Lower lobe of right lung (tissue), 2 donors: ENCODE measurements around the gene GZMA. TPM values are rescaled to one million over a fixed set of nuclear protein-coding genes. Genes with fewer than 3 reads are reported as not detected.
"Not testable (repeated sequence)": the region's sequence is repeated elsewhere in the genome, so short reads cannot be mapped to it uniquely, and the experiment has no call there.

Experiments
- ATAC-seq, 2 donors: fragments of 200-7000 bp; cut with Tn5 transposase; one replicate each; pipeline ENCODE4 v1.9.1; 2020 to 2022; ENCODE audit warnings: mild to moderate bottlenecking in 2 of 2, moderate library complexity in 2 of 2
- DNase-seq: peaks from one replicate; pipeline ENCODE4 v3.0.0-alpha.2; 2020
- H3K27ac ChIP-seq: fragments of 200-600 bp; one replicate; pipeline ENCODE4 v1.8.0; 2022
- H3K27me3 ChIP-seq: fragments of 200-600 bp; one replicate; pipeline ENCODE4 v1.8.0; 2022; ENCODE audit warnings: low read depth
- H3K36me3 ChIP-seq: fragments of 200-600 bp; one replicate; pipeline ENCODE4 v1.8.0; 2022; ENCODE audit warnings: mild to moderate bottlenecking
- H3K4me1 ChIP-seq: fragments of 200-600 bp; one replicate; pipeline ENCODE4 v1.8.0; 2022
- H3K4me3 ChIP-seq: fragments of 200-600 bp; one replicate; pipeline ENCODE4 v1.8.0; 2022; ENCODE audit warnings: mild to moderate bottlenecking
- H3K9me3 ChIP-seq: fragments of 200-600 bp; one replicate; pipeline ENCODE4 v1.8.0; 2022
- intact Hi-C: fragments of 100-400 bp; cut with DNase I; formaldehyde crosslinking; loops from one replicate; pipeline ENCODE4 v1.11.0; 2022
- total RNA-seq: library from RNA; stranded (reverse); fragmentation: NEBNext Ultra II Directional; extraction: Animal tissue kit (Norgen Biotek cat#: 25700); gene quantifications from one replicate; pipeline ENCODE4 v1.2.1, GENCODE V29; 2021
- TF ChIP-seq, protein P1 (sequence below): fragments of 200-600 bp; IDR thresholded peaks from one replicate; pipeline ENCODE4 v1.8.0; 2022; ENCODE audit warnings: antibody characterized with exemption, mild to moderate bottlenecking
- donor health status: DM: no; HTN: yes; CAD: no; lungs with severe emphysema.

The GZMA gene
- total RNA-seq, 1 donor from 2014 or later, result 9.6 TPM

DNA sequence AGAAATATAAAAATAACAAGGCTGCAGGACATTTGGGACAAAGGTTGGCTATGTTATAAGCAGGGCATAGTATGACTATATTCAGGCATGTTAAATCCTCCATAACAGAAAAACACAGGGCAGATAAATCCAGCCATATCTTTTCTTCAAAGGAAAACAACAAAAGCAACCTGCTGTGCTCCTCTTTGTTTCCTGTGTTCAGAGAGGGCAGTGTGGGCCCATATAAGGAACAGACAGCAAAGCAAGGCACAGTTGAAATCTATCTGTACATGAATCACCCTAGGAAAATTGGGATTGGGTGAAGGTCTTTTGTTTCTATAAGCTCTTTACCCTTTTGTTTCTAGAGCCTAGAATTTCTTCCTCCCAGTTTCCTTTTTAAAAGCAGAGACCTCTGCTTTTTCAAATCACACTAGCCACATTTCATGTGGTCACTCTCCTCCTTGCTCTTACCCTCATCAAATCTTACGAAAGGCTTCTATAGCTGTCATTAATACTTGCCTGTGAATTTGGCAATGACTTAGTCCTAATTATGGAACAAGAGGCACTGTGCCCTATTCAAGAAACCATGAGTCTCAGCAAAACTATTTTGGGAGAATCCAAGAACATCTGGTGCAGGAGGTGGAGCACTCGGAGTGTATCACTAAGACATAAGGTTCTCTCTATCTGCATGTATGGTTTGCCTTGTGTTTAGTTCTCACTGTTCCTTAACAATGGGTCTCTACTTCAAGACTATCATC lies 1.8 kb downstream of the GZMA start:
- ATAC-seq (no peak), DNase-seq (no peak)
- H3K4me3 ChIP-seq, result peak overlapping the region; percentile 12
- intact Hi-C loops, result no loop called here
- H3K4me1 ChIP-seq, result no peaks in the 10 kb centered on the region
- no peaks in the 10 kb centered on the region for H3K36me3 ChIP-seq
- TF ChIP-seq, protein P1, sequence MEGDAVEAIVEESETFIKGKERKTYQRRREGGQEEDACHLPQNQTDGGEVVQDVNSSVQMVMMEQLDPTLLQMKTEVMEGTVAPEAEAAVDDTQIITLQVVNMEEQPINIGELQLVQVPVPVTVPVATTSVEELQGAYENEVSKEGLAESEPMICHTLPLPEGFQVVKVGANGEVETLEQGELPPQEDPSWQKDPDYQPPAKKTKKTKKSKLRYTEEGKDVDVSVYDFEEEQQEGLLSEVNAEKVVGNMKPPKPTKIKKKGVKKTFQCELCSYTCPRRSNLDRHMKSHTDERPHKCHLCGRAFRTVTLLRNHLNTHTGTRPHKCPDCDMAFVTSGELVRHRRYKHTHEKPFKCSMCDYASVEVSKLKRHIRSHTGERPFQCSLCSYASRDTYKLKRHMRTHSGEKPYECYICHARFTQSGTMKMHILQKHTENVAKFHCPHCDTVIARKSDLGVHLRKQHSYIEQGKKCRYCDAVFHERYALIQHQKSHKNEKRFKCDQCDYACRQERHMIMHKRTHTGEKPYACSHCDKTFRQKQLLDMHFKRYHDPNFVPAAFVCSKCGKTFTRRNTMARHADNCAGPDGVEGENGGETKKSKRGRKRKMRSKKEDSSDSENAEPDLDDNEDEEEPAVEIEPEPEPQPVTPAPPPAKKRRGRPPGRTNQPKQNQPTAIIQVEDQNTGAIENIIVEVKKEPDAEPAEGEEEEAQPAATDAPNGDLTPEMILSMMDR, result no peak
- H3K9me3 ChIP-seq, result no peaks in the 10 kb centered on the region
- H3K27me3 ChIP-seq, result no peaks in the 10 kb centered on the region
- H3K27ac ChIP-seq, result no peak overlapping the region

DNA sequence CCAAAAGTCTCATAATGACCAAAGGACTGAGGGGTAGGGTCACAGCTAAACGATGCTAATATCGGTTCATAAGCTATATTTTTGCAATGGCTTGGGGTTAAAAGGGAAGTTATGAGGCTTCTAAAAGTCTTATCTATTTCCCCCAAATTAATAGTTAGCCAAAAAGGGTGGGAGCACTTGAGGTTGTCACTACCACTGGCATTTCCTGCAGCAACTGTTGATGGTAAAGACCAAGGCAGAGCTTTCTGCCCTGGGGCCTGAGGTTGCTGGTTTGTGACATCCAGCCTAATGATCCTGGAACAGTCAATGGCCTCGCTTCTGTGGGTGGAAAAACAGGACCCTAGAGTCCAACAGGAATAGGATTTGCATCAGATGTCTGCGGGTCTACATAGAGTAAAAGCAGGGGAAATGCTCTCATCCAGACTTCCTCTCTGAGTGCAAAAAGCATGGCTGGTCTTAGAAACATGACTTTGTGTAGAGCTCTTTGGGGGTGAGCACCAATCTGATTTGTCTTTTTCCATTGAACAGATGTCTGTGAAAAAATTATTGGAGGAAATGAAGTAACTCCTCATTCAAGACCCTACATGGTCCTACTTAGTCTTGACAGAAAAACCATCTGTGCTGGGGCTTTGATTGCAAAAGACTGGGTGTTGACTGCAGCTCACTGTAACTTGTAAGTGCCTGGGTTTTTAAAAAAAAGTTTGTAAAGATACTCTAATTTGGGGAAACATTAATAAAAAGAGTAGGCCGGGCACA lies 2.7 kb downstream of the GZMA start:
- ATAC-seq (no peak), DNase-seq (no peak)
- H3K36me3 ChIP-seq, result no peaks in the 10 kb centered on the region
- no peaks in the 10 kb centered on the region for H3K9me3 ChIP-seq
- H3K27me3 ChIP-seq, result no peaks in the 10 kb centered on the region
- H3K4me1 ChIP-seq, result no peaks in the 10 kb centered on the region
- H3K4me3 ChIP-seq, result no peak overlapping the region
- intact Hi-C loops, result no loop called here
- H3K27ac ChIP-seq, result no peak overlapping the region
- TF ChIP-seq, protein P1, result no peak

DNA sequence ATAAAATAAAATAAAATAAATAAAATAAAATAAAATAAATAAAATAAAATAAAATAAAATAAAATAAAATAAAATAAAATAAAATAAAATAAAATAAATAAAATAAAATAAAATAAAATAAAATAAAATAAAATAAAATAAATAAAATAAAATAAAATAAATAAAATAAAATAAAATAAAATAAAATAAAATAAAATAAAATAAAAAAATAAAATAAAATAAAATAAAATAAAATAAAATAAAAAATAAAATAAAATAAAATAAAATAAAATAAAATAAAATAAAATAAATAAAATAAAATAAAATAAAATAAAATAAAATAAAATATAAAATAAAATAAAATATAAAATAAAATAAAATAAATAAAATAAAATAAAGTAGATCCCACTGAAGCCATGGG lies 3.5 kb downstream of the GZMA start:
- H3K27ac ChIP-seq, H3K36me3 ChIP-seq, intact Hi-C loops, H3K9me3 ChIP-seq, H3K27me3 ChIP-seq, DNase-seq, H3K4me3 ChIP-seq, ATAC-seq, H3K4me1 ChIP-seq: not testable (repeated sequence)

DNA sequence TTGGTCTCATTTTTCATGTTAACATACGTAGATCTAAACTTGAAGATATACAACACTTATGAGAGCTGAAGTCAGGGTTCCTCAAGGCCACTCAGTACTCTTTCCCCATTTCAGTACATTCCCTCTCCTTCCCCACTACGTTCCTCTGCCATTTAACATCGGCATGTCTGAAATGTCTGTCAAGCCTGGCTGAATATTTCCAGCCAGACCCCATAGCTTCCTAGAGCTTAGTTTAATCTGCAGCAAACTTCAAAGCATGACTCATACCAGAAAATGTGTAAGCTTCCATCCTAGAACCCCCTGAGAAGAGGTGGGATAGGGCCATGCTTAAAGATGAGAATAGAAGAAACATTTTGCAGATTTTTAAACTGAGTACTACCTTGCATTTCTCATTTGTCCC lies 6.2 kb downstream of the GZMA start:
- Histone ChIP-seq H3K36me3 (no peaks in the 10 kb centered on the region), H3K4me3 (no peak overlapping the region), H3K27me3 (no peaks in the 10 kb centered on the region), H3K27ac (no peak overlapping the region), H3K9me3 (no peaks in the 10 kb centered on the region), H3K4me1 (no peaks in the 10 kb centered on the region)
- TF ChIP-seq, protein P1, result no peak
- no peak for DNase-seq
- intact Hi-C loops, result no loop called here
- no peak for ATAC-seq

DNA sequence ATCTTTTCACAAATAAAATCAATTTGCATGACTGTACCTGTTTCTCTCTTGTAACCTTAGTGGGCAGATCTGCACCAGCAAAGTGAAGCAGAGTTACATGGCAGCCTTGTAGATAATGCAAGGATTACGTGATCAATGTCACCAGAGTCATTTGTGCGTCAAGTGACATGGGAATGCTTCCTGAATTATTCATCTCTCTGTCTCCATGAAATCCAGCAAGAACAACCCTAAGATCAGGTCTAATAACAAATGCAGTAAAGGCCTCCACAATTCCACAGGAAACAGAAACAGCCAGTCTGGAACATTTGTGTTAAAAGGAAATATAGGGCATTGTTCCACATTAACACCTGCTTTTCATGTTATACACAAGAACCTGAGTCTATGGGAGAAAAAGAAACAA lies 7.8 kb downstream of the GZMA start:
- no peak for DNase-seq
- H3K4me3 ChIP-seq, result no peak overlapping the region
- no peaks in the 10 kb centered on the region for H3K9me3 ChIP-seq
- intact Hi-C loops, result no loop called here
- ATAC-seq, result no peak
- TF ChIP-seq, protein P1, result no peak
- H3K27ac ChIP-seq, result no peak overlapping the region
- no peaks in the 10 kb centered on the region for H3K27me3 ChIP-seq
- H3K4me1 ChIP-seq, result no peaks in the 10 kb centered on the region
- no peaks in the 10 kb centered on the region for H3K36me3 ChIP-seq

DNA sequence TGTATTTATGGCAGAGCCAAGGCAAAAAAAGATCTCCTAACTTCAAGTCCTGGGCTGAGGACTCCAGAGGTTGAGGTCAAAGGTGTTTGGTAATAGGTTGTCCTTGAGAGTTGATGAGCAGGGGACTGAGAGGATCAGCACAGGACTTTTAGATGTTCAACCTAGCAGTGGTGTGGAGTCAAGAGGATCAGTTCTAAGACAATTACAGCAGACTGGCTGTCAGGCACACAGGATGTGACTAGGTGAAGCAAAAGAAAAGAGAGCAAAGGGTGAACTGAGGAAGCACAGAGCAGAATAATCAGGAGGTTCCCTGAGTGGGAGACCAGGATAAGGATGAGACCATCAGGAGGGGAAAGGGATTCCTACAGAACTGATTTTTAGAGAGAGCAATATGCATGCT lies 10.9 kb downstream of the GZMA start:
- Histone ChIP-seq H3K27ac (no peak overlapping the region), H3K27me3 (no peaks in the 10 kb centered on the region), H3K9me3 (no peaks in the 10 kb centered on the region), H3K36me3 (no peaks in the 10 kb centered on the region), H3K4me1 (no peaks in the 10 kb centered on the region), H3K4me3 (no peak overlapping the region)
- DNase-seq (no peak), ATAC-seq (no peak)
- TF ChIP-seq, protein P1, result no peak
- intact Hi-C loops, result no loop called here
